Prostate gland (tissue), 2 donors: Measurements from ENCODE around the gene DCTD. TPM values are rescaled to one million over a fixed set of nuclear protein-coding genes. Genes with fewer than 3 reads are reported as not detected.

Experiments used
- DNase-seq: peaks from one replicate; pipeline ENCODE4 v3.0.0-alpha.2; 2019; ENCODE audit warnings: low spot score
- H3K27ac ChIP-seq, 2 donors: fragments of 200-600 bp; sonication (generic); 2 replicates each; pipeline ENCODE4 v1.5.1; 2017 to 2019
- H3K27me3 ChIP-seq: fragments of 200-600 bp; sonication (generic); replicated peaks from 2 replicates; pipeline ENCODE4 v1.5.1; 2019; ENCODE audit not compliant: insufficient read depth
- H3K36me3 ChIP-seq, 2 donors: fragments of 200-600 bp; sonication (generic); 1 replicate in 1 of 2; 2 replicates in 1 of 2; pipeline versions ENCODE4 v1.5.1 to v1.8.1; 2017 to 2019
- H3K4me1 ChIP-seq: fragments of 200-600 bp; sonication (generic); replicated peaks from 2 replicates; pipeline ENCODE4 v1.5.1; 2019
- H3K4me3 ChIP-seq, 2 donors: fragments of 200-600 bp; sonication (generic); 2 replicates each; pipeline ENCODE4 v1.5.1; 2017 to 2019
- H3K9me3 ChIP-seq: fragments of 200-600 bp; sonication (generic); 2 replicates; pipeline ENCODE4 v1.5.1; 2017
- CTCF ChIP-seq, 4 experiments: fragments of 200-600 bp in 2 of 4; fragments of 450-650 bp in 2 of 4; sonication (generic) in 2 of 4; IDR thresholded peaks; 1 replicate in 3 of 4; 2 replicates in 1 of 4; pipeline ENCODE4 v1.5.1; 2016 to 2019; ENCODE audit warnings: antibody characterized with exemption in 4 of 4, mild to moderate bottlenecking in 2 of 4, moderate library complexity in 2 of 4
- POLR2A ChIP-seq: fragments of 450-650 bp; IDR thresholded peaks from one replicate; pipeline ENCODE4 v1.6.1; 2016; ENCODE audit warnings: antibody characterized with exemption, mild to moderate bottlenecking
- POLR2AphosphoS5 ChIP-seq: sonication (generic); formaldehyde crosslinking; IDR thresholded peaks from one replicate; pipeline ENCODE4 v1.6.1; 2017; ENCODE audit warnings: antibody characterized with exemption
- WGBS: methylation state at CpG from one replicate; pipeline ENCODE4 v1.1.5; 2018; 5-methylcytosine and 5-hydroxymethylcytosine counted together
- intact Hi-C: fragments of 100-400 bp; cut with DNase I; formaldehyde crosslinking; loops from one replicate; pipeline ENCODE4 v1.14.2; 2022
- total RNA-seq, 2 donors: library from RNA; depleted of rRNA; stranded (reverse); fragments of >200 nt; gene quantifications; one replicate each; pipeline ENCODE4 v1.1.0, GENCODE V29; 2016

The DCTD gene
- total RNA-seq, 2 donors from 2014 or later: 62.3 to 69.5 TPM

- no peaks in the 10 kb centered on the region for H3K9me3 ChIP-seq
- H3K4me3 ChIP-seq: no peak overlapping the region
- H3K36me3 ChIP-seq: no peaks in the 10 kb centered on the region
- 68% methylated on average over 12 of the region's 12 CpGs for WGBS
- no peaks in the 10 kb centered on the region for H3K27me3 ChIP-seq
- no peak for TF ChIP-seq POLR2A
- no peak for TF ChIP-seq POLR2AphosphoS5
- TF ChIP-seq CTCF (IDR thresholded peaks at IDR 0.05): no peak
- H3K4me1 ChIP-seq: no peaks in the 10 kb centered on the region
- DNase-seq: no peak
- intact Hi-C loops: no loop called here
- H3K27ac ChIP-seq: no peak overlapping the region
Observed at GRCh38 chr4:182874304-182874751, 42.9 kb downstream of the DCTD start.

GRCh38 chr4:182873726-182874125 lies 43.5 kb downstream of the DCTD start:
- WGBS: 97% methylated on average over 13 of the region's 13 CpGs
- Histone ChIP-seq H3K9me3 (no peaks in the 10 kb centered on the region), H3K27me3 (no peaks in the 10 kb centered on the region), H3K27ac (no peak overlapping the region), H3K4me3 (no peak overlapping the region), H3K4me1 (no peaks in the 10 kb centered on the region), H3K36me3 (no peaks in the 10 kb centered on the region)
- intact Hi-C loops: no loop called here
- TF ChIP-seq POLR2AphosphoS5 (no peak), POLR2A (no peak), CTCF (IDR thresholded peaks at IDR 0.05) (no peak)
- DNase-seq: no peak

- no peak overlapping the region for H3K27ac ChIP-seq
- no peak for DNase-seq
- no peak for TF ChIP-seq CTCF (IDR thresholded peaks at IDR 0.05)
- no peak for TF ChIP-seq POLR2A
- TF ChIP-seq POLR2AphosphoS5: no peak
- H3K4me3 ChIP-seq: no peak overlapping the region
- no peaks in the 10 kb centered on the region for H3K36me3 ChIP-seq
- no peaks in the 10 kb centered on the region for H3K9me3 ChIP-seq
- intact Hi-C loops: no loop called here
- no peaks in the 10 kb centered on the region for H3K27me3 ChIP-seq
- WGBS: 92% methylated on average over 15 of the region's 15 CpGs
- H3K4me1 ChIP-seq: no peaks in the 10 kb centered on the region
Observed at GRCh38 chr4:182873289-182873688, 43.9 kb downstream of the DCTD start.

GRCh38 chr4:182872886-182873285 lies 44.3 kb downstream of the DCTD start:
- intact Hi-C loops: no loop called here
- H3K4me3 ChIP-seq: no peak overlapping the region
- WGBS: 91% methylated on average over 13 of the region's 13 CpGs

More at GRCh38 chr4:182872886-182873285, 44.3 kb downstream of the DCTD start:
- TF ChIP-seq POLR2A (no peak), CTCF (IDR thresholded peaks at IDR 0.05) (no peak), POLR2AphosphoS5 (no peak)
- Histone ChIP-seq H3K4me1 (no peaks in the 10 kb centered on the region), H3K27ac (no peak overlapping the region), H3K27me3 (no peaks in the 10 kb centered on the region), H3K36me3 (no peaks in the 10 kb centered on the region), H3K9me3 (no peaks in the 10 kb centered on the region)
- no peak for DNase-seq
